HG03196 (cell line): ENCODE data around the gene SH3BP5L.

Source experiments
- ATAC-seq: cut with Tn5 transposase; IDR thresholded peaks from one replicate; pipeline ENCODE4 v1.9.1; 2021; ENCODE audit not compliant: unreplicated experiment

SH3BP5L gene

GRCh38 chr1:248851390-248851789 lies 25.7 kb upstream of the SH3BP5L start:
- ATAC-seq: no peak

GRCh38 chr1:248850536-248851251 lies 25.0 kb upstream of the SH3BP5L start:
- ATAC-seq: no peak

- ATAC-seq: no peak
Measured at GRCh38 chr1:248850124-248850523, 24.4 kb upstream of the SH3BP5L start.

GRCh38 chr1:248849637-248850036 lies 23.9 kb upstream of the SH3BP5L start:
- no peak for ATAC-seq

GRCh38 chr1:248849152-248849551 lies 23.4 kb upstream of the SH3BP5L start:
- no peak for ATAC-seq

- ATAC-seq: no peak
Measured at GRCh38 chr1:248848602-248849001, 22.9 kb upstream of the SH3BP5L start.

GRCh38 chr1:248847956-248848561 lies 22.3 kb upstream of the SH3BP5L start:
- ATAC-seq: no peak

GRCh38 chr1:248847181-248847955 lies 21.7 kb upstream of the SH3BP5L start:
- no peak for ATAC-seq

- no peak for ATAC-seq
Measured at GRCh38 chr1:248844526-248844925, 18.8 kb upstream of the SH3BP5L start.

GRCh38 chr1:248843687-248844086 lies 18.0 kb upstream of the SH3BP5L start:
- ATAC-seq: no peak

GRCh38 chr1:248842781-248843331 lies 17.1 kb upstream of the SH3BP5L start:
- no peak for ATAC-seq

- ATAC-seq: no peak
Measured at GRCh38 chr1:248841702-248842395, 16.1 kb upstream of the SH3BP5L start.

GRCh38 chr1:248840946-248841345 lies 15.2 kb upstream of the SH3BP5L start:
- no peak for ATAC-seq

GRCh38 chr1:248839168-248839555 lies 13.4 kb upstream of the SH3BP5L start:
- no peak for ATAC-seq

GRCh38 chr1:248838357-248839167 lies 12.8 kb upstream of the SH3BP5L start:
- peak; percentile 67 for ATAC-seq

GRCh38 chr1:248837781-248838356 lies 12.2 kb upstream of the SH3BP5L start, which contains the start of gene ZNF672:
ZNF672 (plus strand) TSS chr1:248838224; CDS start chr1:248847275, 9,051 bp downstream.
- peak; percentile 88 for ATAC-seq

- no peak for ATAC-seq
Measured at GRCh38 chr1:248837045-248837780, 11.5 kb upstream of the SH3BP5L start.

- ATAC-seq: no peak
Measured at GRCh38 chr1:248834343-248834940, 8.7 kb upstream of the SH3BP5L start.

GRCh38 chr1:248831842-248832241 lies 6.1 kb upstream of the SH3BP5L start:
- no peak for ATAC-seq
